ENCODE measurements around the gene ARHGAP18.
A peak's percentile ranks its signal among the peaks of the same experiment; 100 is the strongest.

The ARHGAP18 gene

GRCh38 chr6:129647044-129647443, 62.9 kb downstream of the ARHGAP18 start:
- in situ Hi-C loops (cut with HindIII; ENCODE audit: low pct_ligation_motif_present, low sequenced_read_pairs) = no loop called here
- TF ChIP-seq, protein P1, sequence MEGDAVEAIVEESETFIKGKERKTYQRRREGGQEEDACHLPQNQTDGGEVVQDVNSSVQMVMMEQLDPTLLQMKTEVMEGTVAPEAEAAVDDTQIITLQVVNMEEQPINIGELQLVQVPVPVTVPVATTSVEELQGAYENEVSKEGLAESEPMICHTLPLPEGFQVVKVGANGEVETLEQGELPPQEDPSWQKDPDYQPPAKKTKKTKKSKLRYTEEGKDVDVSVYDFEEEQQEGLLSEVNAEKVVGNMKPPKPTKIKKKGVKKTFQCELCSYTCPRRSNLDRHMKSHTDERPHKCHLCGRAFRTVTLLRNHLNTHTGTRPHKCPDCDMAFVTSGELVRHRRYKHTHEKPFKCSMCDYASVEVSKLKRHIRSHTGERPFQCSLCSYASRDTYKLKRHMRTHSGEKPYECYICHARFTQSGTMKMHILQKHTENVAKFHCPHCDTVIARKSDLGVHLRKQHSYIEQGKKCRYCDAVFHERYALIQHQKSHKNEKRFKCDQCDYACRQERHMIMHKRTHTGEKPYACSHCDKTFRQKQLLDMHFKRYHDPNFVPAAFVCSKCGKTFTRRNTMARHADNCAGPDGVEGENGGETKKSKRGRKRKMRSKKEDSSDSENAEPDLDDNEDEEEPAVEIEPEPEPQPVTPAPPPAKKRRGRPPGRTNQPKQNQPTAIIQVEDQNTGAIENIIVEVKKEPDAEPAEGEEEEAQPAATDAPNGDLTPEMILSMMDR (IDR thresholded peaks at IDR 0.05; ENCODE audit: low read depth, low read length, missing control alignments) = no peak
- H3K27me3 ChIP-seq (replicated peaks) = no peaks in the 10 kb centered on the region
- peak overlapping the region; percentile 71 for H3K27ac ChIP-seq
- no peak for DNase-seq
- no peaks in the 10 kb centered on the region for H3K36me3 ChIP-seq (replicated peaks)
- no peak overlapping the region for H3K4me3 ChIP-seq (ENCODE audit: low read depth, low read length)

GRCh38 chr6:129646642-129647041, 63.3 kb downstream of the ARHGAP18 start:
- no peak overlapping the region for H3K4me3 ChIP-seq (ENCODE audit: low read depth, low read length)
- H3K27ac ChIP-seq = peak overlapping the region; percentile 71
- TF ChIP-seq, protein P1 (IDR thresholded peaks at IDR 0.05; ENCODE audit: low read depth, low read length, missing control alignments) = no peak
- DNase-seq = no peak
- H3K36me3 ChIP-seq (replicated peaks) = no peaks in the 10 kb centered on the region
- H3K27me3 ChIP-seq (replicated peaks) = no peaks in the 10 kb centered on the region
- in situ Hi-C loops (cut with HindIII; ENCODE audit: low pct_ligation_motif_present, low sequenced_read_pairs) = no loop called here

DNA sequence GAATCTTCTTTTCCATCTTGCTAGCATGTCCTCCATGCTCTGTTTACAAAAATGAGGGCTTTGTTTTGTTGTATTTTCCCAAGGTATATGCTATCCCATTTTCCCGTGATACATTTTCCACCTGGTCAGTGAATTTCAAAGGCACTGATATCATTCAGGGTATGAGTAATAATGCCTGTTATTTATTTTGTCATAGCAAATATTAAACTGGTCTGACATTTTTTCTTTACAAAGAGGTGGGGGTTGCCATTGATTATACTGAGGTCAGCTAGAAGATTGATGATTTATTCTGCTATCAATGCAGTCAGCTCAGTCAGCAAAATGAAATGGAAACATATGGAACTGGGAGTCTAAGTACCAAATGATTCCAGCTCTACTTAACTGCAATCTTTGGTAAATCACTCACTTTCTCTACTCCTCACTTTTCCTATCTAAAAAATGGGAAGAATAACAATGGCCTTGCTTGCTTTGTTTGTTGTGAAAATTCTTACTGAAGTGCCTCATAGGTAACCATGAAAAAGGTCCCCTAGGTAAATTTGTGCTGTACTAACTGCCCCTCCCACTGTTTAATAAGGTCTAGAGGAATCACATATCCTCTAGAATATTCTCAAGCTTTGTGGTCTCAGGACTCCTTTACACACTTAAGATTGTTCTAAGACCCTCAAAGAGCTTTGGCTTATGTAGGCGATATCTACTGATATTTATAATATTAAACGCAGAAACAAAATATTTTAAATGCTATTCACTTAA, 64.0 kb downstream of the ARHGAP18 start:
- Histone ChIP-seq H3K4me3 (ENCODE audit: low read depth, low read length) (no peak overlapping the region), H3K36me3 (replicated peaks) (no peaks in the 10 kb centered on the region), H3K27me3 (replicated peaks) (no peaks in the 10 kb centered on the region), H3K27ac (peak overlapping the region; percentile 71)
- in situ Hi-C loops (cut with HindIII; ENCODE audit: low pct_ligation_motif_present, low sequenced_read_pairs) = no loop called here
- DNase-seq = no peak
- TF ChIP-seq, protein P1 (IDR thresholded peaks at IDR 0.05; ENCODE audit: low read depth, low read length, missing control alignments) = no peak

DNA sequence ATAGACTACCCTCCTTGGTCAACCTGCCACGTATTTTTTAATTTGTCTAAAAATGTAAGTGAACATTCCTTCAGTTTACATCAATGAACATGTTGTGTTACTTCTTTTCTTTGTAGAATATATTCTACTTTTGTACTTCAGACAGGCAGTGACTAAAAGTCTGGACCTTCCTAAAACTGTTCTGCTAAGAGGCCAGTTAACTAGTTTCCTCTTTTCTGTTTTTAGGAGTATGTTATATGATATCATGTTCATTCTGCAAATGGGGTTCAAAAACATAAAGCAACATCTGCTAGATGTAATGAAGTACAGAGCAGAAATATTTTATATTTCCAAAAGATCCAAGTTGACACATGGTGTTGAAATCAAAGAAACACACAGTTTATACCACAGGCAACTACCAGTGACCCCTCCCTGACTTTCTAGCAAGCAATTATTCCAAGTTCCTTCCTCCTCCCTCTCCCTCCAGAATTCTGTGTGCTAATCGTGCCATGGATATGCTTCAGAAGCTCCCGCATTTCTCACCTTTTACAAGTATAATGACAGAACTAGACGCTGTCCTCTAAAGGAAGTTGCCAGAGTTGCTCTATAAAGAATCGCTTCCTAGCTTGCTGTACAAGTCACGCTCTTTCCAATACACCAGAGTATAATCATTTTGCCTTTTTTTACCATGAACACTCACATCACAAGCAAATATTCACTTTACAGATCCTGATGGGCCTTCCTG, 64.7 kb downstream of the ARHGAP18 start:
- Histone ChIP-seq H3K27ac (peak overlapping the region; percentile 71), H3K36me3 (replicated peaks) (no peaks in the 10 kb centered on the region), H3K4me3 (ENCODE audit: low read depth, low read length) (no peak overlapping the region), H3K27me3 (replicated peaks) (no peaks in the 10 kb centered on the region)
- DNase-seq = no peak
- TF ChIP-seq, protein P1 (IDR thresholded peaks at IDR 0.05; ENCODE audit: low read depth, low read length, missing control alignments) = no peak
- in situ Hi-C loops (cut with HindIII; ENCODE audit: low pct_ligation_motif_present, low sequenced_read_pairs) = no loop called here

DNA sequence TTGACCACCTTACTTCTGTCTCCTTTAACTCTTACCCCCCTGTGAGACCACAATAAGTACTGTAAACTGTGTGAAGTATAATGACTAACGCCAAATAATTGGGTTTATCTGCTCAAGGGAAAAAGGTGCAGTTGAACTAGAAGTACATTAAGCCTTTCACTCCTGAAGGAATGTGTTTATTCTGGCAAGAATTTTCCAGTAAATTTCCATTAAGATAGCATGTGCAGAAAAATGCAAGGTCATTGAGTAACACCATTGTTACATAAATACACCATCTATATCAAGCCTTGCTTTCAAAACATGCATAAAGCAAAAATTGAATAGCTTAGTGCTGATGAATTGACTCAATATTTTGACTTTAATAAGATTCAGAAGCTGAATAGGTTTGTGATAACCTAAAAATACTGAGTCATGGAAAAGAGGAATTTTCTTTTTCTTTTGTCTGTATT, 65.4 kb downstream of the ARHGAP18 start:
- no peaks in the 10 kb centered on the region for H3K27me3 ChIP-seq (replicated peaks)
- DNase-seq = no peak
- in situ Hi-C loops (cut with HindIII; ENCODE audit: low pct_ligation_motif_present, low sequenced_read_pairs) = no loop called here
- H3K27ac ChIP-seq = peak overlapping the region; percentile 71
- no peak overlapping the region for H3K4me3 ChIP-seq (ENCODE audit: low read depth, low read length)
- TF ChIP-seq, protein P1 (IDR thresholded peaks at IDR 0.05; ENCODE audit: low read depth, low read length, missing control alignments) = no peak
- H3K36me3 ChIP-seq (replicated peaks) = no peaks in the 10 kb centered on the region
